Thymus (tissue), 11 donors: Measurements from ENCODE around the gene TSPAN31. TPM values are rescaled to one million over a fixed set of nuclear protein-coding genes. Genes with fewer than 3 reads are reported as not detected.

Experiments used
- DNase-seq, 9 donors: peaks; one replicate each; pipeline ENCODE4 v3.0.0-alpha.2; 2013; ENCODE audit warnings: low spot score in 9 of 9, low read depth in 6 of 9, missing footprints in 1 of 9
- H3K27ac ChIP-seq, 2 donors: one replicate each; pipeline ENCODE4 v1.5.1; 2013; ENCODE audit warnings: control low read depth in 1 of 2, low read depth in 1 of 2, low read length in 1 of 2, mild to moderate bottlenecking in 1 of 2, moderate library complexity in 1 of 2
- H3K27me3 ChIP-seq, 2 donors: one replicate each; pipeline ENCODE4 v1.5.1; 2013; ENCODE audit warnings: low read length in 1 of 2; ENCODE audit not compliant: control insufficient read depth in 2 of 2, insufficient read depth in 1 of 2
- H3K36me3 ChIP-seq, 2 donors: one replicate each; pipeline ENCODE4 v1.5.1; 2013; ENCODE audit warnings: low read length in 1 of 2, mild to moderate bottlenecking in 1 of 2, moderate library complexity in 1 of 2; ENCODE audit not compliant: control insufficient read depth in 2 of 2, insufficient read depth in 2 of 2
- H3K4me1 ChIP-seq, 2 donors: one replicate each; pipeline ENCODE4 v1.5.1; 2013; ENCODE audit warnings: low read length in 2 of 2; ENCODE audit not compliant: control insufficient read depth in 2 of 2, insufficient read depth in 2 of 2
- H3K4me3 ChIP-seq, 2 donors: one replicate each; pipeline ENCODE4 v1.5.1; 2013; ENCODE audit warnings: low read length in 2 of 2, control low read depth in 1 of 2, mild to moderate bottlenecking in 1 of 2
- H3K9me3 ChIP-seq, 2 donors: one replicate each; pipeline ENCODE4 v1.5.1; 2013; ENCODE audit warnings: low read length in 1 of 2, mild to moderate bottlenecking in 1 of 2; ENCODE audit not compliant: control insufficient read depth in 2 of 2, insufficient read depth in 1 of 2
- WGBS: extraction: QIAGEN DNeasy Blood & Tissue Kit; methylation state at CpG from one replicate; pipeline ENCODE4 v1.1.7; 2013; 5-methylcytosine and 5-hydroxymethylcytosine counted together
- polyA plus RNA-seq: library from polyadenylated mRNA; stranded (reverse); fragments of 200-250 nt; gene quantifications from one replicate; pipeline ENCODE4 v1.2.3, GENCODE V29; 2013
- total RNA-seq: library from RNA; stranded (reverse); fragments of 120-200 nt; gene quantifications from one replicate; pipeline ENCODE4 v1.2.4, GENCODE V29; 2013
- donor health status: healthy.

The TSPAN31 gene
- total and polyA plus RNA-seq, 2 donors, result 25.3 to 31.4 TPM

DNA sequence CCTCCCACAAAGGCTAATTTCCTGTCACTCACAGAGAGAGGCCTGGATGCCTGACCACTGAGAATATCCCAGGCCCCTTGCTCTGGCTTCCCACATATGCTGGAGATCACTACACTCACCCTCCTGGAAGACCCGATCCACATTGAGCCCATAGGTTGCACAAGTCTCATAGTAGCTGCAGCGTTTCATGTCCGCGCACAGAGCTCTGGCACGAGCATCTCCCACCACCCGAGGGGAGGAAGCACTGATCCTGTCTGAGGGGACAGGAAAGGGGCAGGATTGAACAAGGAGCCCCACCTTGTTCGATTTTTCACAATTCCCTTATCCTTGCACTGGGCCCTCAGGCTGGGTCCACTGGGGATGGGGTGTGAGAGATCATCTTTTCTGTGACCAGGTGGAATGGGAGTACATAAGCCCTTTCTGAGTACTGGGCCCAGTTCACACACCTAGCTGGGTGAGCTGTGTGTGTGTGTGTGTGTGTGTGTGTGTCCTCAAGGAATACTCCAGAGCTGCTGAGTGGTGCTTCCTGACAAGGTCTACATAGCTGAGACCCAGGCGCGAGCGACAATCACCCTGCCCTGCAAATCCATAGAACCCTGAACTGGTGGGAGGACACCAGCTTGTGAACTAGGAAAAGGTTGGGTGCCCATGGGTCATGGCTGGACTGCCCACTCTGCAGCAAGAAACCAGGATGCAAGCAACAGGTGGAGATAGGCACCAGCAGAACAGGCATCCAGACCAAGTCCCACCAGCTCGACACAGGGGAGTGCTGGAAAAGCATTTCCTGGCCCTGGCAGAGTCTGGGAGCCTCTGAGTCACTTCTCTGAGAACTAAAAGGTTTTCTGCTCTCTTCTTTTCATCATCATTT is 11.9 kb upstream of the TSPAN31 start:
- H3K27ac ChIP-seq, result no peak overlapping the region
- peaks cover 0 to 11% of the 10 kb centered on the region in 2 donors for H3K27me3 ChIP-seq
- 96% methylated on average over 11 of the region's 11 CpGs for WGBS
- no peaks in the 10 kb centered on the region for H3K4me1 ChIP-seq
- no peak overlapping the region for H3K4me3 ChIP-seq
- no peaks in the 10 kb centered on the region for H3K9me3 ChIP-seq
- peaks cover 62 to 80% of the 10 kb centered on the region in 2 donors for H3K36me3 ChIP-seq
- no peak for DNase-seq

- H3K27me3 ChIP-seq, result peaks cover 0 to 16% of the 10 kb centered on the region in 2 donors
- peaks cover 60 to 77% of the 10 kb centered on the region in 2 donors for H3K36me3 ChIP-seq
Measured at GRCh38 chr12:57733928-57734327, 10.9 kb upstream of the TSPAN31 start.

DNA sequence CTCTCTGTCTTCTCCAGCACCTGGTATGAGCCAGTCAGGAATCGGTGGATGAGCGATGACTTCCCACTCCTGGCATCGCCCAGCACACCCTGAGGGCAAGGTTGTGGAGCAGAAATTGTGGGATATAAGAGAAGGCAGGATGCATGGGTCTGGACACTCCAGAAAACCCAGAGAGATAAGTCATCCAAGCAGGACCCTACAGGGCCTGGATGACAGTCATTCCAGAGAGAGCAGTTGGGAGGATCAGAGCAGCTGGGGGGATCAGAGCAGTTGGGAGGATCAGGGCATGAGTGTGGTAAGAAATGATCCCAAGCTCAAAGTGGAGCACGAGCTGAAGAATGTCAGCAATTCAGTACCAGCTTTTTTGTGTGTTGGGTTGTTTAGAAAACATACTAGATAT is 10.2 kb upstream of the TSPAN31 start:
- H3K36me3 ChIP-seq, result peaks cover 57 to 77% of the 10 kb centered on the region in 2 donors
- peaks cover 2 to 12% of the 10 kb centered on the region in 2 donors for H3K4me1 ChIP-seq
- no peak overlapping the region for H3K27ac ChIP-seq
- 96% methylated on average over 4 of the region's 4 CpGs for WGBS
- no peak for DNase-seq
- no peaks in the 10 kb centered on the region for H3K9me3 ChIP-seq
- peaks cover 0 to 22% of the 10 kb centered on the region in 2 donors for H3K27me3 ChIP-seq
- no peak overlapping the region for H3K4me3 ChIP-seq

More at GRCh38 chr12:57733928-57734327, 10.9 kb upstream of the TSPAN31 start:
- WGBS, result 97% methylated on average over 6 of the region's 6 CpGs
- Histone ChIP-seq H3K4me3 (no peak overlapping the region), H3K9me3 (no peaks in the 10 kb centered on the region), H3K27ac (no peak overlapping the region), H3K4me1 (peaks cover 0 to 5% of the 10 kb centered on the region in 2 donors)
- DNase-seq, result no peak

DNA sequence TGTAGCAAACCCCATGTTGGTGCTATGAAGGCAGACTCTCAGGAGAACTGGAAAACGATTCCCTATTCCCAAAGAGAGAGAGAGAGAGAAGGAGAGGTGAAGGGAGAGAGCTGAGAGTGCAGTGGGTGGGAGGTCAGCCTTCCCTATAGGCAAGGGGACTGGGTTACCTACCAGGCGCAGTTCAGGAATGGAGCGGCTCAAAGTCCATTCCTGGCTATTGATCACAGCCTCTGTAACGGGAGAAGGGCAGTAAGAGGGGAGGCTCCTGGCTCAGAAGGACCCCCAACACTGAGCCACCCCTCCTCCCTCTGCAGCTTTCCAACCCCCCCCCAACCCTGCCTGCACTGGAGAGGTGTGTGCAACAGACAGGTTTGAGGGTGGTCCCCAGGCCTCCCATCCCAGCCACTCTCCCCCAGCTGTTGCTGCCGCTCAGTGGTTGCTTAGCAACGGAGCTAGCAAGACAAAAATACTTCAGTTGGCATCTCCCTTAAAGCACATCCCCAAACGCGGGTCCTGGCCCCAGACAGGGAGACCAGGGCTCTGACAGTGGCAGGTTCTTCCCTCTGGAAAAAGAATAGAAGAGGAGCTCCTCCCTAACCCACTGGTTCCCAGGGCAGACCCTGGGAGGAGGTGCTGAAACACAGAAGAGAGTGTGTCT is 9.5 kb upstream of the TSPAN31 start:
- Histone ChIP-seq H3K36me3 (peaks cover 54 to 74% of the 10 kb centered on the region in 2 donors), H3K27me3 (peaks cover 0 to 22% of the 10 kb centered on the region in 2 donors), H3K4me1 (peaks cover 5 to 19% of the 10 kb centered on the region in 2 donors), H3K9me3 (no peaks in the 10 kb centered on the region), H3K4me3 (no peak overlapping the region), H3K27ac (no peak overlapping the region)
- no peak for DNase-seq
- 89% methylated on average over 8 of the region's 8 CpGs for WGBS

GRCh38 chr12:57735952-57736740 is 8.7 kb upstream of the TSPAN31 start:
- H3K27me3 ChIP-seq, result peaks cover 0 to 22% of the 10 kb centered on the region in 2 donors
- peaks cover 46 to 66% of the 10 kb centered on the region in 2 donors for H3K36me3 ChIP-seq
- 95% methylated on average over 49 of the region's 49 CpGs for WGBS
- H3K4me3 ChIP-seq, result no peak overlapping the region
- no peak for DNase-seq
- H3K4me1 ChIP-seq, result peaks cover 13 to 27% of the 10 kb centered on the region in 2 donors
- H3K27ac ChIP-seq, result no peak overlapping the region
- no peaks in the 10 kb centered on the region for H3K9me3 ChIP-seq

GRCh38 chr12:57736741-57737466 is 7.9 kb upstream of the TSPAN31 start:
- 92% methylated on average over 31 of the region's 31 CpGs for WGBS
- H3K9me3 ChIP-seq, result no peaks in the 10 kb centered on the region
- H3K4me1 ChIP-seq, result peaks cover 17 to 35% of the 10 kb centered on the region in 2 donors
- H3K36me3 ChIP-seq, result peaks cover 39 to 58% of the 10 kb centered on the region in 2 donors
- no peak for DNase-seq
- H3K27me3 ChIP-seq, result peaks cover 0 to 22% of the 10 kb centered on the region in 2 donors
- H3K27ac ChIP-seq, result no peak overlapping the region
- H3K4me3 ChIP-seq, result no peak overlapping the region

DNA sequence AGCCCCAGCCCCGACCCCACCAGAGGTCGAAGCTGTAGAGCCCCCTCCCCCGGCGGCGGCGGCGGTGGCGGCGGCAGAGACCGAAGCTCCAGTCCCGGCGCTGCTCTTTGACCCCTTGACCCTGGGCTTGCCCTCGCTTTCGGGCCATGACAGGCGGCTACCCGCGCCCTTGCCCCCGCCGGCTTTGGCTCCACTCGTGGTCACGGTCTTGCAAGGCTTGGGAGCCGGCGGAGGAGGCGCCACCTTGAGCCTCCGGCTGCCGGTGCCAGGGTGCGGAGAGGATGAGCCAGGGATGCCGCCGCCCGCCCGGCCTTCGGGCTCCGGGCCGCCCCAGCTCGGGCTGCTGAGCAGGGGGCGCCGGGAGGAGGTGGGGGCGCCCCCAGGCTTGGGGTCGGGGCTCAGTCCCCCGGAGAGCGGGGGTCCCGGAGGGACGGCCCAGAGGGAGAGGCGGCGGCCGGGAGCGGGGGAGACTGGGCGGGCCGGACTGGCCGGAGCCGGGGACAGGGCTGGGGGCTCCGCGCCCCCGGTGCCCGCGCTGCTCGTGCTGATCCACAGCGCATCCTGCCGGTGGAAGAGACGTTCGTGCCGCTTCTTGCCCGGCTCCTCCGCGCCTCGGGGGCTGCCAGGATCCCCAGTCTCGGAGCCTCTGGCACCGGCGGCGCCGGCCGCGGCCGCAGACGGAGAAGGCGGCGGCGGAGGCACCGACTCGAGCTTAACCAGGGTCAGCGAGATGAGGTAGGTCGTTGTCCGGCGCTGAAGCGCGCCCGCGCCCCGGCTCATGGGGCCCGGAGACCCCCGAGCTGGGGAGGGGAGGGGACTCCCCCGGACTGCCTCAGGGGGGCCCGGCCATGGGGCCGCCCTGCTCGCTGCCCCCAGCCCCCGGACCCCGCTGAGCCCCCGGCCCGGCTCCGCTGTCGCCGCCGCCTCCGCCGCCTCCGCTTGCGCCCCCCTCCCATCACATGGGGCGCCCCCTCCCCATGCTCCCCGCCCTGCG is 7.1 kb upstream of the TSPAN31 start:
- Histone ChIP-seq H3K36me3 (peaks cover 30 to 50% of the 10 kb centered on the region in 2 donors), H3K27me3 (peaks cover 0 to 22% of the 10 kb centered on the region in 2 donors), H3K4me1 (peaks cover 22 to 42% of the 10 kb centered on the region in 2 donors), H3K27ac (no peak overlapping the region), H3K9me3 (no peaks in the 10 kb centered on the region), H3K4me3 (no peak overlapping the region)
- 94% methylated on average over 110 of the region's 110 CpGs for WGBS
- no peak for DNase-seq
